A673 (cell line): Measurements from ENCODE around the gene SPINK1. TPM values are rescaled to one million over a fixed set of nuclear protein-coding genes. Genes with fewer than 3 reads are reported as not detected.
"Not testable (repeated sequence)": the region's sequence is repeated elsewhere in the genome, so short reads cannot be mapped to it uniquely, and the experiment has no call there.

Source experiments
- BruUV-seq: library from RNA; stranded (reverse); fragments of 400-500 nt; replicated peaks from 2 replicates; lab custom pipeline; 2021; lab: Mats Ljungman, UMichigan
- CTCF ChIA-PET: fragments of 300-600 bp; sonication (Branson Sonifier 250); formaldehyde crosslinking; loops from one replicate; lab custom pipeline; 2022; ENCODE audit warnings: antibody characterized with exemption; lab: Charles Lee
- POLR2A ChIA-PET: fragments of 300-600 bp; sonication (Branson Sonifier 250); formaldehyde crosslinking; loops from one replicate; lab custom pipeline; 2022; ENCODE audit warnings: antibody characterized with exemption; ENCODE audit not compliant: low non-redundant PET; lab: Charles Lee
- DNase-seq: peaks from one replicate; pipeline ENCODE4 v3.0.0-alpha.2; 2015; ENCODE audit warnings: low spot score
- H3K27ac ChIP-seq: fragments of 200-600 bp; sonication (generic); 2 replicates; pipeline ENCODE4 v1.5.1; 2016; ENCODE audit warnings: mixed run types, low read depth, mild to moderate bottlenecking, mixed read lengths, antibody characterized with exemption, low read length; ENCODE audit not compliant: poor library complexity, severe bottlenecking
- H3K27me3 ChIP-seq: fragments of 200-600 bp; sonication (generic); replicated peaks from 2 replicates; pipeline ENCODE4 v1.6.1; 2017; ENCODE audit warnings: mixed run types, low read depth, mild to moderate bottlenecking, mixed read lengths, antibody characterized with exemption, low read length; ENCODE audit not compliant: insufficient read depth, poor library complexity
- H3K36me3 ChIP-seq: fragments of 200-600 bp; sonication (generic); 2 replicates; pipeline ENCODE4 v1.6.1; 2016; ENCODE audit warnings: mixed run types, mild to moderate bottlenecking, mixed read lengths, antibody characterized with exemption, low read length; ENCODE audit not compliant: insufficient read depth, poor library complexity, severe bottlenecking
- H3K4me1 ChIP-seq: fragments of 200-600 bp; sonication (generic); 2 replicates; pipeline ENCODE4 v1.6.1; 2017; ENCODE audit warnings: mixed run types, mild to moderate bottlenecking, mixed read lengths, antibody characterized with exemption, low read length; ENCODE audit not compliant: insufficient read depth, poor library complexity, severe bottlenecking
- H3K4me3 ChIP-seq: fragments of 200-600 bp; sonication (generic); 2 replicates; pipeline ENCODE4 v1.5.1; 2016; ENCODE audit warnings: low read depth, mixed run types, mild to moderate bottlenecking, mixed read lengths, low read length; ENCODE audit not compliant: poor library complexity, severe bottlenecking
- H3K9me3 ChIP-seq: fragments of 200-600 bp; sonication (generic); 2 replicates; pipeline ENCODE4 v1.6.1; 2016; ENCODE audit warnings: mixed run types, low read depth, mild to moderate bottlenecking, mixed read lengths, antibody characterized with exemption, low read length; ENCODE audit not compliant: poor library complexity, severe bottlenecking
- CTCF ChIP-seq: fragments of 300-800, 200-600 bp; sonication (generic); conservative IDR thresholded peaks from 2 replicates; pipeline ENCODE4 v1.5.1; 2017; ENCODE audit warnings: low read depth, mild to moderate bottlenecking, antibody characterized with exemption, low read length, moderate library complexity, mixed read lengths
- EZH2 ChIP-seq: fragments of 200-600 bp; sonication (generic); IDR thresholded peaks from 2 replicates; pipeline ENCODE4 v1.6.1; 2017; ENCODE audit warnings: borderline replicate concordance, low read depth, mild to moderate bottlenecking, mixed read lengths, antibody characterized with exemption, low read length; ENCODE audit not compliant: poor library complexity, severe bottlenecking
- intact Hi-C: fragments of 100-400 bp; cut with micrococcal nuclease; formaldehyde crosslinking; loops from one replicate; pipeline ENCODE4 v1.10.0; 2022; ENCODE audit not compliant: unreplicated experiment
- total RNA-seq: library from RNA; stranded (reverse); gene quantifications from 2 replicates; pipeline ENCODE4 v1.2.3, GENCODE V29; 2021

The SPINK1 gene
- total RNA-seq, 1 experiment from 2014 or later, result not detected

GRCh38 chr5:147804334-147804733, 27.1 kb downstream of the SPINK1 start:
- intact Hi-C loops, result no loop called here
- ChIA-PET POLR2A (no interaction called here), CTCF (interaction anchor here (0.6 kb wide), 1 partner anchor 60 kb away, joined by 4 read pairs; no protein-coding TSS in a partner anchor)
- no TSS peak for BruUV-seq
- no peaks in the 10 kb centered on the region for H3K9me3 ChIP-seq
- H3K27me3 ChIP-seq, result no peaks in the 10 kb centered on the region
- no peak overlapping the region for H3K4me3 ChIP-seq
- H3K27ac ChIP-seq, result peak overlapping the region; percentile 59
- no peaks in the 10 kb centered on the region for H3K36me3 ChIP-seq
- peaks cover 28% of the 10 kb centered on the region for H3K4me1 ChIP-seq
- peak; percentile 49 for DNase-seq
- TF ChIP-seq CTCF (no peak), EZH2 (no peak)

- BruUV-seq, result no TSS peak
- Histone ChIP-seq H3K9me3 (no peaks in the 10 kb centered on the region), H3K27ac (peak overlapping the region; percentile 59), H3K4me3 (no peak overlapping the region), H3K27me3 (no peaks in the 10 kb centered on the region), H3K4me1 (peaks cover 28% of the 10 kb centered on the region), H3K36me3 (no peaks in the 10 kb centered on the region)
- DNase-seq, result no peak
- intact Hi-C loops, result loop anchor here (2.0 kb wide), 1 partner anchor 21 kb away; the partner anchor contains the start of gene JAKMIP2
- TF ChIP-seq CTCF (no peak), EZH2 (no peak)
- ChIA-PET POLR2A (no interaction called here), CTCF (no interaction called here)
Observed at GRCh38 chr5:147803926-147804325, 27.5 kb downstream of the SPINK1 start.

GRCh38 chr5:147803161-147803560, 28.3 kb downstream of the SPINK1 start:
- POLR2A ChIA-PET, BruUV-seq, H3K4me3 ChIP-seq, DNase-seq, CTCF ChIA-PET, H3K27me3 ChIP-seq, H3K36me3 ChIP-seq, H3K9me3 ChIP-seq, H3K27ac ChIP-seq: not testable (repeated sequence)
- peaks cover 28% of the 10 kb centered on the region for H3K4me1 ChIP-seq
- intact Hi-C loops, result loop anchor here (2.0 kb wide), 1 partner anchor 20 kb away; the partner anchor contains the start of gene JAKMIP2

- intact Hi-C loops, result no loop called here
- CTCF ChIA-PET, result no interaction called here
- DNase-seq, result no peak
- TF ChIP-seq EZH2 (no peak), CTCF (no peak)
- no peaks in the 10 kb centered on the region for H3K36me3 ChIP-seq
- no peaks in the 10 kb centered on the region for H3K9me3 ChIP-seq
- no peak overlapping the region for H3K4me3 ChIP-seq
- POLR2A ChIA-PET, result no interaction called here
- peaks cover 28% of the 10 kb centered on the region for H3K4me1 ChIP-seq
- no peaks in the 10 kb centered on the region for H3K27me3 ChIP-seq
- no peak overlapping the region for H3K27ac ChIP-seq
- no TSS peak for BruUV-seq
Observed at GRCh38 chr5:147801461-147801860, 30.0 kb downstream of the SPINK1 start.
